GM19025 (cell line): ENCODE results near the gene VWA3B.

ENCODE experiments used
- ATAC-seq: cut with Tn5 transposase; IDR thresholded peaks from one replicate; pipeline ENCODE4 v1.9.1; 2021; ENCODE audit warnings: mild to moderate bottlenecking, low read depth, moderate library complexity; ENCODE audit not compliant: unreplicated experiment

Gene VWA3B

DNA sequence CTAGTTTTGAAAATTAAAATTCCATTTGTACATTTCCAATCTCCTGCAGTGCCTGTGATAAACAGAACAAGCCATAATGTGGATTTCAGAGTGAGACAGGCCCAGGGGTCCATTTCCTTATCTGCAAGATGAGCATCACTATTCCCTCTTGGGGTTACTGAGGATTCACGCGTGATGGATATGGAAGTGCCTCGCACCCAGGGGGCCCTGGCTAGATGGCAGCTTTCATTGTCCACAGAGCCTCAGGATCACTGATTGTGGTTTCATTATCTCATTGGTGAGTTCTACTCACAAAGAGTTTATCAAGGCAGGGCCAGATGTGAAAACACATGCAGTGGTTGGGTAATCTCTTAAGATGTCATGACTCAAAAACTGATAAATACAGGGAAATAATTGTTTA, 270.9 kb downstream of the VWA3B start:
- no peak for ATAC-seq

DNA sequence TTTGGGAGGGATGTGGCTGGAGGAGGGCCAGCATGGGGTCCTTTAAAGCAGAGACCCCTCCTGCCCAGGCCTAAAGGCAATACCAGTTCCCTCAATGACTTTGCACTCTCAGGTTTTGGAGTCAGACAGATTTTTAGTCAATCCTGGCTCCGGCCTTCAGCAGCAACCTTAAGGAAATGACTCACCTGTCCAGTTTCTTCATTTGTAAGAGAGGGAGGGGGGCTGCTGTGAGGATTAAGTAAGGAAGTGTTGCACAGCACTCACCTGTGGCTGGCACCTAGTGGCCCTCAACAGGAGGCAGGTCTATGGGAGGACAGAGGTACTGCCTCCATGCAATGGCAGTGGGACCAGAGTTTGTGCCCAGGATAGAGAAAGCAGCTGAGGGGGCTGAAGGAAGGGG, 273.0 kb downstream of the VWA3B start:
- ATAC-seq: no peak
